ENCODE data around the gene OR5V1. TPM values are rescaled to one million over a fixed set of nuclear protein-coding genes. Genes with fewer than 3 reads are reported as not detected.

Gene OR5V1
- polyA plus RNA-seq (not detected in 2 replicates), polyA minus RNA-seq (not detected in 2 replicates)

DNA sequence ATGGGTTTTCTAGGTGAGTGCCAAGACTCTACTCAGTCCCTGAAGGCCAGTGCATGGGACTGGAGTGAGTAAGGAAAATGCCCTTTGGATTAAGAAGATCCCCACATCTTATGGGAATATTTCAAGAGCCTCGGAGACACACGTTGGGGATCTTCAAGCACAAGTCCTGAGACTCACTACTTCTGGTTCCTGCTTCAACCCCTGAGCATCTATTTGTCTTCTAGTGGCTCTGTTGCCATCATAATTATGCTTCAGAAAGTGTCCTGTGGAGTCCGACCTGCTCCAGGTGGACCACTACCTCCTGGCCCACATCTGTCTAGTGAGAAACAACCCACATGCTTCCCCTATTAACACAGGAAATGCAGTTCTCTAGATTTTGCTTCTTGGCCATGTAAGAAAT lies at the start of gene OR5V1:
Gene OR5V1, minus strand, starts transcription at position 101 of the 400 bp plus-strand sequence. CDS start 12,670 bp downstream, outside the sequence.
- Histone ChIP-seq H3K79me2 (replicated peaks; ENCODE audit: insufficient read depth, low read length) (no peaks in the 10 kb centered on the region), H3K4me2 (ENCODE audit: low read length) (no peak within 1 kb of the TSS), H3K36me3 (ENCODE audit: insufficient read depth, low read length) (no peaks in the 10 kb centered on the region), H3K9me2 (ENCODE audit: insufficient read depth, low read length) (no peaks in the 10 kb centered on the region), H3K27ac (ENCODE audit: low read length) (no peak within 1 kb of the TSS), H3F3A (ENCODE audit: insufficient read depth, low read length, poor library complexity, severe bottlenecking) (no peaks in the 10 kb centered on the region), H3K27me3 (ENCODE audit: insufficient read depth, low read depth, low read length) (no peaks in the 10 kb centered on the region), H3K9me3 (ENCODE audit: low read length) (no peaks in the 10 kb centered on the region), H3K4me3 (ENCODE audit: low read length) (no peak within 1 kb of the TSS), H2AFZ (ENCODE audit: low read depth, low read length) (no peak within 1 kb of the TSS), H4K20me1 (ENCODE audit: insufficient read depth) (no peaks in the 10 kb centered on the region), H3K9ac (ENCODE audit: low read length) (no peak within 1 kb of the TSS)
- TF ChIP-seq SMC3 (conservative IDR thresholded peaks at IDR 0.05; ENCODE audit: poor library complexity) (no peak), EP300 (conservative IDR thresholded peaks at IDR 0.05; ENCODE audit: poor library complexity, severe bottlenecking) (no peak), TAF1 (IDR thresholded peaks at IDR 0.05; ENCODE audit: low read depth) (no peak), MXI1 (conservative IDR thresholded peaks at IDR 0.05; ENCODE audit: poor library complexity, severe bottlenecking) (no peak), REST (IDR thresholded peaks at IDR 0.05; ENCODE audit: borderline replicate concordance) (no peak)

- Histone ChIP-seq H3K36me3 (ENCODE audit: insufficient read depth, low read length) (no peaks in the 10 kb centered on the region), H2AFZ (ENCODE audit: low read depth, low read length) (no peak within 1 kb of the TSS), H3K4me3 (ENCODE audit: low read length) (no peak within 1 kb of the TSS), H3K9me3 (ENCODE audit: low read length) (no peaks in the 10 kb centered on the region), H4K20me1 (ENCODE audit: insufficient read depth) (no peaks in the 10 kb centered on the region), H3K79me2 (replicated peaks; ENCODE audit: insufficient read depth, low read length) (no peaks in the 10 kb centered on the region), H3F3A (ENCODE audit: insufficient read depth, low read length, poor library complexity, severe bottlenecking) (no peaks in the 10 kb centered on the region), H3K4me2 (ENCODE audit: low read length) (no peak within 1 kb of the TSS), H3K9ac (ENCODE audit: low read length) (no peak within 1 kb of the TSS), H3K27ac (ENCODE audit: low read length) (no peak within 1 kb of the TSS), H3K9me2 (ENCODE audit: insufficient read depth, low read length) (no peaks in the 10 kb centered on the region), H3K27me3 (ENCODE audit: insufficient read depth, low read depth, low read length) (no peaks in the 10 kb centered on the region)
- no peak for TF ChIP-seq CTCF (IDR thresholded peaks at IDR 0.05; ENCODE audit: poor library complexity, severe bottlenecking)
- TF ChIP-seq MXI1 (conservative IDR thresholded peaks at IDR 0.05; ENCODE audit: poor library complexity, severe bottlenecking): no peak
- TF ChIP-seq EP300 (conservative IDR thresholded peaks at IDR 0.05; ENCODE audit: poor library complexity, severe bottlenecking): no peak
- TF ChIP-seq SMC3 (conservative IDR thresholded peaks at IDR 0.05; ENCODE audit: poor library complexity): no peak
These were observed 45.9 kb upstream of the OR5V1 start, which contains the start of gene OR12D1 for GRCh38 chr6:29414588-29414987. Gene OR12D1 (plus strand): TSS chr6:29414928.

DNA sequence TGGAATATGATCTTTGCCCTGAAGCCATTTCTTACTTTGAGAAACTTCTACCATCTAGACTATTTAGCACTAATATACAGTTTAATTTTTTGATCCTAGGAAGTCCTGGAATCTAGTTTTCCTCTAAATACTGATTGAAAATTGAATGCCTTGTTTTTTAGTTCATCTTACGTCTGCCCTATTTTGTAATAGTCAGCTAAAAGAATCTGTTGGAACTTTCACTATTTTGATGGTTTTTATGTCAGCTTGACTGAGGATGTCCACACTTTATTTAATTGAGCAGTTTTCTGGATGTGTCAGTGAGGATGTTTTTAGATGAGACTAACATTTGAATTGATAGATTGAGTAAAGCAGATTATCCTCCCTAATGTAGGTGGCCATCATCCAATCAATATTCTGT lies 35.1 kb upstream of the OR5V1 start:
- Histone ChIP-seq H3F3A (ENCODE audit: insufficient read depth, low read length, poor library complexity, severe bottlenecking) (no peaks in the 10 kb centered on the region), H2AFZ (ENCODE audit: low read depth, low read length) (no peak overlapping the region), H3K9me2 (ENCODE audit: insufficient read depth, low read length) (no peaks in the 10 kb centered on the region), H3K4me2 (ENCODE audit: low read length) (no peak overlapping the region), H4K20me1 (ENCODE audit: insufficient read depth) (no peaks in the 10 kb centered on the region), H3K27me3 (ENCODE audit: insufficient read depth, low read depth, low read length) (no peaks in the 10 kb centered on the region), H3K4me3 (ENCODE audit: low read length) (no peak overlapping the region), H3K79me2 (replicated peaks; ENCODE audit: insufficient read depth, low read length) (no peaks in the 10 kb centered on the region), H3K9ac (ENCODE audit: low read length) (no peak overlapping the region), H3K27ac (ENCODE audit: low read length) (no peak overlapping the region), H3K36me3 (ENCODE audit: insufficient read depth, low read length) (no peaks in the 10 kb centered on the region), H3K9me3 (ENCODE audit: low read length) (no peaks in the 10 kb centered on the region)
- TF ChIP-seq POLR2AphosphoS5 (IDR thresholded peaks at IDR 0.05): no peak

Measured in neural cell (in vitro differentiated cells).